T-helper 22 cell (primary cell): ENCODE data around the gene POLR2M.

ENCODE experiments used
- DNase-seq: peaks from one replicate; pipeline ENCODE4 v3.0.0-alpha.2; 2020; ENCODE audit warnings: low read depth

POLR2M gene

DNA sequence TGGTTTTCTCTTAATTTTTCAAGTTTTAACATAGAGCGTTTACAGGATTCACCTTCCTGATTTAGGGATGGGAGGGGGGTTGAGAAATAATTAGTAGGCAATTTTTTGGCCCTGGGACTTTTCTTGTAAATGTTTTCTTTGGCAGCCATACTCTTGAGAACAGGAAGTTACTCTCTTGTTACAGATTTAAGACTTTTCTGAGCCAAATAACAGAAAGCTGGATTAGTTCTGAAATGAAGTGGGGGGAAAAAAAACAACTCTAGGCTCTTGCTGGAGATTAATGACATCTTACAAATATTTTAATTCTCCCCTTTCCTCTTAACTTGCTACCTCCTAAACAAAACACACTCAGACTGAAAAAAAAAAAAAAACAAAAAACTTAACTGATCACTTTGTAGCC, 13.8 kb upstream of the POLR2M start:
- DNase-seq = no peak

DNA sequence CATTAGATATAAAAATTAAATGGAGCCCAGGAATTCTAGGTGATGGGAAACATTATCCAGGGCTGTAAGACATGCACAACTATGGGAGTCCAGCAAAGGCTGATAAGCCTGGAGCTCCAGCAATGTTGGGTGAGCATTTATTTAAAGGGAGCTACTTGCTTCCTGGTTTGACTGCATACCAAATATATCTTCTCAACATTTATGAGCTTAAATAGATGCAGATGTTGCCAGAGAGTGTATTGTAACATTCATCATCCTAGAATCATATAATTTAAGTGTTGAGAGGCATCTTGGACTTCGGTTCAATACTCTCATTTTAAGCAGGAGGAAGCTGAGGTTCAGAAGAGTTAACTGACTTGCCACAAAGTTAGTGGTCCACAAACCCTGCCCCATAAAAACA, 12.2 kb upstream of the POLR2M start:
- no peak for DNase-seq

DNA sequence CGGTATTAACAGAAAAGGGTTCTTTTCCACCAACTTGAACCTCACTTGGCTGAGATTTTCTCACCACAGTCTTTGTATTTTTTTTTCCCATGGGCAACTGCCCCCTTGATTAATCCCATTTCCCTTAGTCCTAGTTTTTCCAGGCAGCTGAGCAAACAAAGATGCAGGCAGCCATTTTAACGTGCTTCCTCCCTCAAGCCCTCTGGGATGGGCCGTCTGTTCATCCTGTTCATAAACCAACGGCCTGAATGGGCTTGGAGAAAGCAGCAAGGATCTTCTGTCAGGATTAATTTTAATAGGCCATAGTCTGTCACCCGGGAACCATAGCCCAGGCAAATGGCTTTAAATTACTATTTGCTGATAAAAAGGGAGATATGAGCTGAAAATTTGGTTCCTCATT, 10.4 kb upstream of the POLR2M start:
- no peak for DNase-seq

DNA sequence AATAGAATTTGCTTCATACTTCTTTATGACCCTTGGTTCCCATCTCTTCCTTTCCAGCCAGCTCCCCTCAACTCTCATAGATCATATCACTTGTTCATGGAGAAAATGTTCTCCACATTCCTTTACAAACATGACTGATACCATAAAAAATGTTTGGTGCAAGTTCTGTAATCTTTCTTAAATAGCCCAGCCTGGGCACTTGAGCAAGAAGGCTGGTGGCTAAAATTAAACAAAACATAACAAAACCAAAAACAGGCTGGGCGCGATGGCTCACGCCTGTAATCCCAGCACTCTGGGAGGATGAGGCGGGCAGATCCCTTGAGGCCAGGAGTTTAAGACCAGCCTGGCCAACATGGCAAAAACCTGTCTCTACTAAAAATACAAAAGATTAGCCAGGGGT, 8.9 kb upstream of the POLR2M start:
- no peak for DNase-seq

DNA sequence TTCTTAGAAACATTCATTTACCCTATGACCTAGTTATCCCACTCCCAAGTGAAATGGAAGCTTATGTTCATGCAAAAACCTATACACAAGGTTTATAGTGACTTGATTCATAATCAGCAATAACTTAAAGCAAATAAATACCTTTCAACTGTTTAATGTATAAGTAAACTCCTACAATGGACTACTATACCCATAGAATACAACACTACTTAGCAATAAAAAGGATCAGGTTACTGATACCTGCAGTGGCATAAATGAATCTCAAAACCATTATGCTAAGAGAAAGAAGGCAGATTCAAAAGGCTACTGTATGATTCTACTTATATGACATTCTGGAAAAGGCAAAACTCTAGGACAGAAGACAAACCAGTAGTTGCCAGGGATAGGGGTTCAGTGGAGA, 8.3 kb upstream of the POLR2M start:
- DNase-seq = no peak

DNA sequence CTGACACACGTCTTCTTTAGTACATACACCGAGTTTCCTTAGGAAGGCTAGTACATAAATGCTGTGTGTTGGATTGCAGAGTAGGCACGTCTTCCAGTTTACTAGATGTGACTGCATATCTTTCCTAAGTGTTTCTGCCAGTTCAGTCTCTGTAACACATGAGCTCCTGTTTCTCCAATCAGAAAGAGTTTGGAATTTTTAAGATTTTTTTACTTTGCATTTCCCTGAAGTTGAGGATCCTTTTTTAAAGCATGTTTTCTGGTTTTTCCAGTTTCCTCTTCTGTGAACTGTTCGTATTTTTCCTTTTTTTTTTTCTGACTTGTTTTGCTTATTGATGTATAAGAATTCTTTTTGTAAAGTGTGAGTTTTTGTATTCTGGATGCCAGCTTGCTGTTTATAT, 7.5 kb upstream of the POLR2M start:
- DNase-seq = no peak

DNA sequence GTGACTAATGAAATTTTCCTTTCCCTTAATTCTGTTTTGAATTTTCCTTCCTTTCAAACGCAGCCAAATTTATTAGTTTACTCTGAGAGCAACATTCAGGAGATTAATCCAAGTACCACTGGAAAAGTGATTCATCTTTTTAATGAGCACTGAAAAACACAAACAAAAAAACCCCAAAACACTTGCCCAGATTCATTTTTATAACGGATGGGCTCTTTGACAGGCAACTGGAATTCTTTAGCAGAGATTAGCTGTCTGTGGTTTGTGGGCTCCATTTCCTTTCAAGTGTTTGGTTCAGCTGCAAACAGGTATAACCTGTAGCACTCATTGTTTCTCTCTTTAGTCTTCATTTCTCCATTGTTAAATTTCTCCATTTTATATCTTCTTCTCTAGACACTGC, 3.1 kb upstream of the POLR2M start:
- DNase-seq = no peak

DNA sequence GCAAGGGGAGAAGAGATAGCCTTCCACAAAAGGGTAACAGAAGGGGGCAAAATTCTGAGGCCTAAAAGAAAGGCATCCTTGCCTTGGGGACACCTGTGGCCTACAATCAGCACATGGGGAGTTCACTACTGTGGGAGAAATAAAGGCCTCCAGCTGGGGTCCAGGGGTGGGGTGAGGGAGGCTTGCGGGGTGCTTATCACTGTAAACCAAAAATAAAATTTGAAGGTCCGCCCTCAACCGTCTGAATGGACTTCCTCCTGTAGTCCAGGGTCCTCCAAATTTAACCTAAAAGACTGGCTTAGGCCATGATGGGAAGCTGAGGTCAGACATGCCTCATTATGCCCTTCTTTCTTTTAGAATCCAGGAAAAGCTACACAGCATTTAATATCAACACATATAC, 2.1 kb upstream of the POLR2M start:
- DNase-seq = no peak

DNA sequence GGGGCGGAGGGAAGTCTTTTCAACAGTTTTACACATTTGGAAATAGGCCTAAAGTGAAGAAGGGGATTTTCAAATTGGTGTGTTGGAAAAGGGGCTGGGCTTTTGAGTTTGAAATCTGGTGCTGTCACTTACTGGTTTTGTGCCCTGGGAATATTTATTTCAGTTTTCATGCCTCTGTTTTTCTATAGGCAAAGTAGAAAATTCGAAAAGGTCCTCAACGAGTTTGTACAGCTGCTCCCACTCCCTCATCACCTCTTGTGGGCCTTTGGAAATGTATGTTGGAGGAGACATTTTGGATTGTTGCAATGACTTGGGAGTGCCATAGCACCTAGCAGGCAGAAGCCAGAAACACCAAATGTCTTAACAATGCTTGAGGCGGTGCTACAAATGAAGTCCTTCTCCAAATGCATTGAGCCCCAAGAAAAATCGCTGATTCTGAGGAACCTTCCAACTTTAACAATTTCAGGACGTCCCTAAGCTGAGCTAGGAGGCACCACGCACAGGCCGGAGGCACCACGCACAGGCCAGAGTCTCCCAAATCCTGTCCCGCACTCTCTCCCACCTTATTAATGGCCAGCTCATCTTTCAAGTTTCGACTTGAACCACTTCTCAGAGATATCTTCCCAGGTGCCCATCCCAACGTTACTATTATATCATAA, 639 bp upstream of the POLR2M start:
- DNase-seq = no peak

DNA sequence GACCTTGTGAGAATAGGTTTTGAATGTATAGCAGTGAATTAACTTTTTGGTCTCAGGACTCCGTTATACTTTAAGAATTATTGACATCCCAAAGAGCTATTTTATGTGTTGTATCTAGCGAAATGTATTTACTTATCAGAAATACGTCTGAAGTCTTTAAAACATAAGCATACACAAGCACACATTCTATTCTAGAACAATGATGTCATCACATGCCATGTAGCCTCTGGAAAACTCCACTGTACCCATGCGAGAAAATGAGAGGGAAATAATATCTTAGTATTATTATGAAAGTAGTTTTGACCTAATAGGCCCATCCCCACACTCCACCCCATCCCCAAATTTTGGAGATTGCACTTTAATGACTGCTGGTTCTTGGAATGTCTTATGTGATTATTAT, 1.5 kb downstream of the POLR2M start:
- DNase-seq = no peak

DNA sequence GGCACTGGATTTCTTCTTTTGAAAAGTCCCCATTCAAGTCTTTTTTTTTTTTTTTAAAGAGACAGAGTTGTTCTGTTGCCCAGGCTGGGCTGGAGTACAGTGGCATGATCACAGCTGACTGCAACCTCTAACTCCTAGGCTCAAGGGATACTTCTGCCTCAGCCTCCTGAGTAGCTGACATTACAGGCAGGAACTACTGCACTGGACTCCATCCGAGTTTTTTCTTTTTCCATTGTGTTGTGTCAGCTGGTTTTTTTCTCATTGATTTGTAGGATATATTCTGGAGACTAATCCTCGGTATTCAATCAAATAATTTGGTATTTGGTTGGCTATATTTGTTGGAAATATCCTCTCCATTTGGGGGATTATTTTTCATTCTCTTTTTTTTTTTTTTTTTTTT, 11.8 kb downstream of the POLR2M start:
- no peak for DNase-seq

DNA sequence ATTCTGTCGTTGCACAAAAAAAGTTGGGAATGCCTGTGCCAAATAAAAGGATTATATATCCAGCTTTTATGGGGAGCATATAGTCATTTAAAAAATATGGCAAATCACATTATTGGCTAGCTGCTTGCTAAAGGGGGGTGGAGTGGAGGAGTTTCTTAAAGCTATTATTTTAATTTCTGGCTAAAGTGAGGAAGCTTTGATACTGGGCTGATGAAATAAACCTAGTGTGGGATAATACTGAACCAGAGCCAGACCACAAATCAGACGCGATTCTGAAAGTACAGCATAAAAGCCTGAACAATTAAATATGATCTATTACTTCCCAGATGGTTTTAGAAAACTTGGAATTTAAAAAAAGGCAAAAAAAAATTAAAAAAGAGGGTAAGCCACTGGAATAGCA, 14.4 kb downstream of the POLR2M start:
- no peak for DNase-seq

DNA sequence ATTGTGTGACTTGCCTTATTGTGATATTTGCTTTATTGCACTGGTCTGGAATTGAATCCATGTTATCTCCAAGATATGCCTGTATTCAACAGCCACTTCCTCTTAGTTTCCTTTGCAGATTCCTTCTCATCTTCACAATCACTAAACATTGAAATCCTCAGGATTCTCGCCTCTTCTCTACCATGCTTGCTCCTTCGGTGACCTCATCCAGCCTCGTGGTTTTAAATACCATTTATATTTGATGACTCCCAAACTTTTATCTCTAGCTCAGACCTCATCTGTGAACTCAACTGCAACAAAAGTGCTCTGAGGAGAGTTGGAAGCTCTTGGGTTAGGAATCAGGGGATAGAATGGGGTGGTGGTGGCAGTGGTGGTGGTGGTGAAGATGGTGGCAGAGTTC, 19.9 kb downstream of the POLR2M start:
- no peak for DNase-seq

DNA sequence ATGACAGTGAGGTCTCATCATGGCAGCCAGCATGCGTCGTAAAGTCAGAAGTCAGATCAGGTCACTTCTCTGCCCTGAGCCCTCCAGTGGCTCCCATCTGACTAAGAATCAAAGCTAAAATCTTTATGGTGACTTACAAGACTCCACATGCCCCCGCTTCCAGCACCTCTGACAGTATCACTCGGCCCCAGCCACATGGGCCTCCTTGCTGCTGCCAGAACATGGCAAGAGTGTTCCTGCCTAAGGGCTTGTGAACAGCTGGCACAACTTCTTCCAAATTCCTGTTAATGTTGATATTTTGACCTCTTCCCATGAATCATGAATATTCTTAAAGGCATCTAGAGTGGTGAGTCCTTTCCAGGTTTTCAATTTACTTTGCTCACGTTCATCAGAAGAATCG, 20.5 kb downstream of the POLR2M start:
- no peak for DNase-seq

DNA sequence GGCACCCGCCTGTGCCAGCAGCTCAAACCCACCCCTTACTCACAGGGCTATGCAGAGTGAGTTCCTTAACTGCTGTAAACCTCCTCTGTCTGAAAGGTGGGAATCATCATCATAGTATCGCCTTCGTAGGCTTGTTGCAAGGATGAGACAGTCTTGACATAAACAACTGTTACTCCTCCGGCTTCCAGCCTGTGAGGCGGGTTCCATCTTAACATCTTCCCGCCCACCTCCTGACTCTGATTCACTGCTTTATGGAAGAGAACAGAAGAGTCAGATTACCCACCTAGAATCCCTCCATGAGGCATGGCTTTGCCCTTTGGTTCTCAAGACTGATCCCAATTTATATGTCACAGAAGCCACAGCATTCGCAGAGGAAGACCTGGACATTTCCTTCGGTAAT, 21.9 kb downstream of the POLR2M start:
- DNase-seq = no peak

DNA sequence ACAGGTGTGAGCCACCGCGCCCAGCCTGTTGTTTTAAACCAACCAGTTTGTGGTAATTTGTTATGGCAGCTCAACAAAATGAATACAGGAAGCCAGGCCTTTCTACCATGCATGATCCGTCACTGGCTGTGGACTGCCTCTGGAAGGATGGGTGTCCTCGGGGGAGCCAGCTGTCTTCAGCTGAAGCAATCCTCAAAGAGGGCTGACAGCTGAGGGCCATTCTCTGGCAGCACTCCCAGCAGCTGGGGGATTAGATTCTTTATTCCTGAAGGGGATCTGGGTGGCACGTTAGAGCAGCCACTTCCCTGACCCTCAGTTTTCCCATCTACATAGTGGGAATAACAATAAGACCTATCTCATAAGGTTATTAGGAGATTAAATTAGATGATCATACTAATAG, 24.4 kb downstream of the POLR2M start:
- DNase-seq = no peak

DNA sequence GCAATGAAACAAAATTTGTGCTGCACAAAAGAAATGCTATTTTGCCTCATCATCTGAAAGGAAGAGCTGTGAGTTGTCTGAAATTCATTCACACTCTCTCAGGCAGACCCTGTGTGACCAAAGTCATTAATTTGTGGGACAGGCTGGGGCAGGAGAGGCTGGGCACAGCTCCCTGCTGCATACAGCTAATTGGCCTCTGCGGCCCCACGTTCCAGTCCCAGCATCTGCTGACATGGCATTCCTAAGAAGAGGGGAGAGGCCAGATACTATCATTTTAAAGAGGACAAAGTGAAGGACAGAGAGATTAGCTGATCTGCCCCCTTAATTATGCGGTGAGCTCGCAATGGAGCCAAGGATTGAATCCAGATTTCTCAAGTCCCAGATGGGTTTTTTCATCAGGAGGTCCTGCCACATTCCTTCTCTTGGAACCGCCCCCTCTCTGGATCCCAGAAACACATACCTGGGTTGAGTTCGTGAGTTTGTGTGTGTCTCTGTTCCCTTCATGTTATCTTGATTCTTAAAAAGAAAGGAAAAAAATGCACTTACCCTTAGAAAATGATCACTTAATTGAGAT, 25.1 kb downstream of the POLR2M start:
- DNase-seq = no peak

DNA sequence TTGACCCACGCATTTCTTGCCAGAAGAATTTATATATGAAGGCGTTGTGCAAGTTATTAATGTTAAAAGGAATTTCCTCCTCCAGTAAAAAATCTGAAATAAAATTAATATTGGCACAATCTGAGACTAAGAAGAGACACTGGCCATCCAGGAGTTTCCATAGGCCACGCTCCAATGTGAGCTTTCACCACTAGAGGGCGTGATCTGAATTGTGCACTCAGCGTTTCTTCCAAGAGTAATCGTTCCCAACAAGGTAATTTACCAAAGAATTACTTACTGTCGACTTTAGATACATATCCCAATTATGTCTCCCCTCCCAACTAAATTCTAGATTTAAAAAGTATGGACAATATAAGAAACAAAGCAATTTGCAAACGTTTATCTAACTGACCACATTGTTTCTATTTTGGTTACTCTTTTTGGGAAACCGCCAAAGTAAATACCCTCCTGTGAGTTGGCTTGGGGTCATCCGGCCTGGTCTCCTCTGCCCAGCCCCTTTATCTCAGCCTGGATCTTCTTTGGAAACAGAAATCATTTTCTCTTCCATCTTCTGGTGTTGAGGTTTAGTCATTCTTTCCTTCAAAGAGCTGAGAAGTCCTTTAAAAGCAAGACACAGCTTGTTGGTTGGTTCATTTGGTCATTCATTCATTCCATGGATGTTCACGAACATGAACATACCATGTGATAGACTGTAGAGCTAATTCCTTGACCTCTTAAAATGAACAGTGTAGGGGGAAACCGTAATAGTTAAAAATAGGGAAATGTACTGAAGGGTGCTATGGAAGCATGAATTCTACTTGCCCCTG, 26.2 kb downstream of the POLR2M start:
- no peak for DNase-seq

DNA sequence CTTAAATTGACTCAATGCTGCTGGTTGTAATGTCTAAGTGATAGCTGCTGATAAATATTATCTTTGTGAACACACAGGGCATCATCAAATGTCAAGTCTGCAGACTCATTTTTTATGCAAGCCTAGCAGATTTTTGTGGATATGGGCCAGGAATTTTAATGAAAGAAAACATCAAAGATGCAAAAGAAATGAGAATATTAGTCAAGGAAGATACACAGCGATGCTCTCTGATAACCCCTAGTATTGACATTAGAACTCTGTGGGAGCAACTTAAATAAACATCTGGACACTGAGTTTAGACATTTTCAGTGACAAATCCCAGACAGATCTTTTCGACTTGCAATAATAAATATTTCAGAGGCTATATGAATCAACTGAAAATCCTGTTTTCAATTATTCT, 28.3 kb downstream of the POLR2M start:
- DNase-seq = no peak

DNA sequence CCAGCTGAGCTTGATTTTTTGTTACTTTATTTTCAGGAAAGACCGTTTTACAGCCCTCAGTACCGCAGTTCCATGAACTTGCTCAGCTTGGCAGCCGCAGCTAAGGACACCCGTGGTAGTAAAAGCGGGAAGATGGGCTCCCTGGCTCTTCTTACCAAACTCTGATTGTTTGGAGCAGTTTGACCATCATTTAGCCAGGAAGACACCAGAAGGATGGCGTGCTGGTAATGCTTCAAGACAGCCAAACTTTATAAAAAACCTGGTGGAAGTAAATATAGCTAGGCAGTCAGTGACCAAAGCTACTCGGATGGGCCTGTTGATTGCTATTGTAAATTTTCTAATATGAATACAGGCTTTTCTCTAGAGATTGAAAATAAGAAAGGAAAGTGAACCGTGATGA, 28.9 kb downstream of the POLR2M start:
- DNase-seq = no peak

DNA sequence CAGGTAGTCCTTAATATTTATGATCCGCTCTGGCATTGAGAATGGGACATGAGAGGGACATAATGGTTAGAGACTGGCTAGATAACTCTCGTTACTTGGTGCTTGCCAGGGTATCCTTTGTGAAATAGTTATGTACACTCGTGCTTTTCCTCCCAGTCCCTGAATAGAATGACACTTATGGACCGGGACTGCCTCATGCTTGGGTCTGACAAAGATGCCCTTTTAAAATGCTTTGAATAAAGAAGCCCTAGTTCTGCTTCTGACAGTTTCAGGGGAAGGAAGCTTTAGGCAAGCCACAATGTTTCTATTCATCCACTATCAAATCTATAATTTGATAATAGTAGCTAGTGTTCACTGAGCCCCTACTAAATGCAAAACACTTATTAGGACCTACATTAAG, 29.4 kb downstream of the POLR2M start:
- no peak for DNase-seq

DNA sequence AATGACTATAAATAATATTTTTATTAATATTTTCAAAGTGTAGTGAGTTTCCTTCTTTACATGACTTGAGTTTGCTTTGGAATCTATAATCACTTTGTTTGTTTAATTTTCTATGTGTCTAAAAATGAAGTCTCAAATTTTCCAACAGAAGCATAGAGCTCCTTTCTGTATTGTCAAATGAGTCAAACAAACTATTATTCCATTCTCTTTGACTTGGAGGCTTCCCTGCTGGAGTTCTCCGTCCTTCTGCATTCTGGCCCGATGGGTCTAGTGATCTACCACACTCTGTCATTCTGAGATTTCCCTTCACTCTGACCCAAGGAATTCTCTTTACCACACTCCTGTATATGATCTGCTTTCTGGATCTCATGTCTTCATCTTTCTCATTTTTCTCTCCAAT, 30.1 kb downstream of the POLR2M start:
- DNase-seq = no peak

DNA sequence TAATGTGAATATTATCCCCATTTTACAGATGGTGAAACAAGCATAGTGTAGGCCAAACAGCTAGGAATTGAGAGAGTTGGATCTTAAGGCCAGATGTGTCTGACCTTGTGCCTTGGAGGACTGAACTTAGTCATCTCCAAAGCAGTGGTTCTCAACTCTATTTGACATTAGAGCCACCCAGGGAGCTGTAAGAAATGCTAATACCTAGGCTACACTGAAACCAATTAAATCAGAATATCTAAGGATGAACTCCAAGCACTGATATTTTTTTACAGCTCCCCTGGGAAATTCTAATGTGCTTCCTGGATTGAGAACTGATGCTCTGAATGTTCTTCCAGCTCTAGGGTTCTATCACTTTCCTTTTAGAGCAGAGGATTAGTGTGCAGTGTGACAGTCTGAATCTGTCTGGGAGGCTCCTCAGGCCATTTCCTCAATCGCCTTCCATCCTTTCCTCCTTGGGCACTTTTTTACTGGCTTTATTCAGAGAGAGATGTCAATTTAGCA, 32.3 kb downstream of the POLR2M start:
- no peak for DNase-seq

DNA sequence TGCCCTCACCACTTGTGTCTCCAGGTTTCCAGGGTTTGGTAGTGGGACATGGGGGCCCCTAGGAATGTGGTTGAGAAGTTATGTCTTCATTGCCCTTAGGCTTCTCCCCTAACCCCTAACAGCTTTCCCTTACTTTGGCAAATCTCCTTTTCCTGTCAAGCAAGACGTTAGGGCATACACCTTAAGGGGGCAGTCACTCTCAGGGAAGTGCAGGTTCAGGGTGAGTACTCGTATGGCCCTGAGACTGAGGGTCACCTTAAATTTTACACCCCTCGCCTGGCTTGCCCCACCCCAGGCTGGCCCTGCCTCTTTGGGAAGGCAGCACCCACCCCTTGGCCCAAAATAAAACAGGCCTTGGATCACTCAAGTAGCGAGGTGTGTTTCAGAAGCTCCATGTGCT, 33.5 kb downstream of the POLR2M start:
- DNase-seq = no peak
